ENCODE data around the gene TTLL12.

TTLL12 gene

GRCh38 chr22:43176090-43176489, 10.8 kb downstream of the TTLL12 start:
- H3K9me3 ChIP-seq (ENCODE audit: control insufficient read depth, insufficient read depth, low read length), result no peaks in the 10 kb centered on the region
- no peak overlapping the region for H3K4me3 ChIP-seq (ENCODE audit: low read depth, low read length)
- H3K36me3 ChIP-seq (ENCODE audit: control insufficient read depth, insufficient read depth, low read length), result peaks cover 76% of the 10 kb centered on the region
- H3K4me1 ChIP-seq (ENCODE audit: control insufficient read depth, insufficient read depth, low read length), result no peaks in the 10 kb centered on the region
- no peak overlapping the region for H3K9ac ChIP-seq (ENCODE audit: low read depth, low read length)
- H3K27me3 ChIP-seq (ENCODE audit: control insufficient read depth, insufficient read depth, low read length), result no peaks in the 10 kb centered on the region

- H3K36me3 ChIP-seq (ENCODE audit: control insufficient read depth, insufficient read depth, low read length), result peaks cover 78% of the 10 kb centered on the region
- no peaks in the 10 kb centered on the region for H3K27me3 ChIP-seq (ENCODE audit: control insufficient read depth, insufficient read depth, low read length)
- no peak overlapping the region for H3K9ac ChIP-seq (ENCODE audit: low read depth, low read length)
- H3K9me3 ChIP-seq (ENCODE audit: control insufficient read depth, insufficient read depth, low read length), result no peaks in the 10 kb centered on the region
- H3K4me3 ChIP-seq (ENCODE audit: low read depth, low read length), result no peak overlapping the region
- H3K4me1 ChIP-seq (ENCODE audit: control insufficient read depth, insufficient read depth, low read length), result no peaks in the 10 kb centered on the region
Measured at GRCh38 chr22:43174941-43175531, 11.9 kb downstream of the TTLL12 start.

GRCh38 chr22:43173976-43174720, 12.8 kb downstream of the TTLL12 start:
- Histone ChIP-seq H3K9me3 (ENCODE audit: control insufficient read depth, insufficient read depth, low read length) (no peaks in the 10 kb centered on the region), H3K9ac (ENCODE audit: low read depth, low read length) (no peak overlapping the region), H3K27me3 (ENCODE audit: control insufficient read depth, insufficient read depth, low read length) (no peaks in the 10 kb centered on the region), H3K4me3 (ENCODE audit: low read depth, low read length) (no peak overlapping the region), H3K4me1 (ENCODE audit: control insufficient read depth, insufficient read depth, low read length) (no peaks in the 10 kb centered on the region), H3K36me3 (ENCODE audit: control insufficient read depth, insufficient read depth, low read length) (peaks cover 71% of the 10 kb centered on the region)

- H3K4me1 ChIP-seq (ENCODE audit: control insufficient read depth, insufficient read depth, low read length), result no peaks in the 10 kb centered on the region
- H3K9ac ChIP-seq (ENCODE audit: low read depth, low read length), result no peak overlapping the region
- no peaks in the 10 kb centered on the region for H3K27me3 ChIP-seq (ENCODE audit: control insufficient read depth, insufficient read depth, low read length)
- H3K9me3 ChIP-seq (ENCODE audit: control insufficient read depth, insufficient read depth, low read length), result no peaks in the 10 kb centered on the region
- no peak overlapping the region for H3K4me3 ChIP-seq (ENCODE audit: low read depth, low read length)
- H3K36me3 ChIP-seq (ENCODE audit: control insufficient read depth, insufficient read depth, low read length), result peaks cover 69% of the 10 kb centered on the region
Measured at GRCh38 chr22:43173566-43173965, 13.4 kb downstream of the TTLL12 start.

- Histone ChIP-seq H3K4me3 (ENCODE audit: low read depth, low read length) (no peak overlapping the region), H3K9me3 (ENCODE audit: control insufficient read depth, insufficient read depth, low read length) (no peaks in the 10 kb centered on the region), H3K9ac (ENCODE audit: low read depth, low read length) (no peak overlapping the region), H3K4me1 (ENCODE audit: control insufficient read depth, insufficient read depth, low read length) (no peaks in the 10 kb centered on the region), H3K27me3 (ENCODE audit: control insufficient read depth, insufficient read depth, low read length) (no peaks in the 10 kb centered on the region), H3K36me3 (ENCODE audit: control insufficient read depth, insufficient read depth, low read length) (peaks cover 67% of the 10 kb centered on the region)
Measured at GRCh38 chr22:43172191-43172590, 14.7 kb downstream of the TTLL12 start.

- no peaks in the 10 kb centered on the region for H3K9me3 ChIP-seq (ENCODE audit: control insufficient read depth, insufficient read depth, low read length)
- H3K27me3 ChIP-seq (ENCODE audit: control insufficient read depth, insufficient read depth, low read length), result no peaks in the 10 kb centered on the region
- H3K4me1 ChIP-seq (ENCODE audit: control insufficient read depth, insufficient read depth, low read length), result no peaks in the 10 kb centered on the region
- peaks cover 67% of the 10 kb centered on the region for H3K36me3 ChIP-seq (ENCODE audit: control insufficient read depth, insufficient read depth, low read length)
- H3K9ac ChIP-seq (ENCODE audit: low read depth, low read length), result no peak overlapping the region
- no peak overlapping the region for H3K4me3 ChIP-seq (ENCODE audit: low read depth, low read length)
Measured at GRCh38 chr22:43171607-43172006, 15.3 kb downstream of the TTLL12 start.

GRCh38 chr22:43171019-43171491, 15.9 kb downstream of the TTLL12 start:
- H3K36me3 ChIP-seq (ENCODE audit: control insufficient read depth, insufficient read depth, low read length), result peaks cover 64% of the 10 kb centered on the region
- no peak overlapping the region for H3K4me3 ChIP-seq (ENCODE audit: low read depth, low read length)

GRCh38 chr22:43170131-43170480, 16.8 kb downstream of the TTLL12 start:
- H3K36me3 ChIP-seq (ENCODE audit: control insufficient read depth, insufficient read depth, low read length), result peaks cover 57% of the 10 kb centered on the region
- no peak overlapping the region for H3K9ac ChIP-seq (ENCODE audit: low read depth, low read length)

More at GRCh38 chr22:43171019-43171491, 15.9 kb downstream of the TTLL12 start:
- H3K4me1 ChIP-seq (ENCODE audit: control insufficient read depth, insufficient read depth, low read length), result no peaks in the 10 kb centered on the region
- H3K9me3 ChIP-seq (ENCODE audit: control insufficient read depth, insufficient read depth, low read length), result no peaks in the 10 kb centered on the region
- no peak overlapping the region for H3K9ac ChIP-seq (ENCODE audit: low read depth, low read length)
- H3K27me3 ChIP-seq (ENCODE audit: control insufficient read depth, insufficient read depth, low read length), result no peaks in the 10 kb centered on the region

GRCh38 chr22:43169310-43170130, 17.4 kb downstream of the TTLL12 start:
- no peaks in the 10 kb centered on the region for H3K4me1 ChIP-seq (ENCODE audit: control insufficient read depth, insufficient read depth, low read length)
- no peaks in the 10 kb centered on the region for H3K27me3 ChIP-seq (ENCODE audit: control insufficient read depth, insufficient read depth, low read length)
- H3K9me3 ChIP-seq (ENCODE audit: control insufficient read depth, insufficient read depth, low read length), result no peaks in the 10 kb centered on the region
- no peak overlapping the region for H3K4me3 ChIP-seq (ENCODE audit: low read depth, low read length)
- H3K36me3 ChIP-seq (ENCODE audit: control insufficient read depth, insufficient read depth, low read length), result peaks cover 51% of the 10 kb centered on the region
- no peak overlapping the region for H3K9ac ChIP-seq (ENCODE audit: low read depth, low read length)

More at GRCh38 chr22:43170131-43170480, 16.8 kb downstream of the TTLL12 start:
- no peaks in the 10 kb centered on the region for H3K27me3 ChIP-seq (ENCODE audit: control insufficient read depth, insufficient read depth, low read length)
- no peak overlapping the region for H3K4me3 ChIP-seq (ENCODE audit: low read depth, low read length)
- H3K4me1 ChIP-seq (ENCODE audit: control insufficient read depth, insufficient read depth, low read length), result no peaks in the 10 kb centered on the region
- no peaks in the 10 kb centered on the region for H3K9me3 ChIP-seq (ENCODE audit: control insufficient read depth, insufficient read depth, low read length)

GRCh38 chr22:43168471-43169309, 18.2 kb downstream of the TTLL12 start:
- peaks cover 43% of the 10 kb centered on the region for H3K36me3 ChIP-seq (ENCODE audit: control insufficient read depth, insufficient read depth, low read length)
- no peak overlapping the region for H3K4me3 ChIP-seq (ENCODE audit: low read depth, low read length)
- H3K9ac ChIP-seq (ENCODE audit: low read depth, low read length), result no peak overlapping the region
- no peaks in the 10 kb centered on the region for H3K27me3 ChIP-seq (ENCODE audit: control insufficient read depth, insufficient read depth, low read length)
- no peaks in the 10 kb centered on the region for H3K9me3 ChIP-seq (ENCODE audit: control insufficient read depth, insufficient read depth, low read length)
- H3K4me1 ChIP-seq (ENCODE audit: control insufficient read depth, insufficient read depth, low read length), result no peaks in the 10 kb centered on the region

GRCh38 chr22:43167001-43167589, 19.8 kb downstream of the TTLL12 start:
- Histone ChIP-seq H3K4me3 (ENCODE audit: low read depth, low read length) (no peak overlapping the region), H3K9me3 (ENCODE audit: control insufficient read depth, insufficient read depth, low read length) (no peaks in the 10 kb centered on the region), H3K36me3 (ENCODE audit: control insufficient read depth, insufficient read depth, low read length) (peaks cover 33% of the 10 kb centered on the region), H3K27me3 (ENCODE audit: control insufficient read depth, insufficient read depth, low read length) (no peaks in the 10 kb centered on the region), H3K9ac (ENCODE audit: low read depth, low read length) (no peak overlapping the region), H3K4me1 (ENCODE audit: control insufficient read depth, insufficient read depth, low read length) (no peaks in the 10 kb centered on the region)
